GM21786 (cell line): Measurements from ENCODE around the gene KRTAP12-1.

Source experiments
- ATAC-seq: cut with Tn5 transposase; IDR thresholded peaks from one replicate; pipeline ENCODE4 v1.9.1; 2021; ENCODE audit not compliant: unreplicated experiment

Gene KRTAP12-1

GRCh38 chr21:44711327-44712202, 29.6 kb upstream of the KRTAP12-1 start, which contains the start of gene TSPEAR:
Gene TSPEAR (minus strand): TSS chr21:44711572. CDS start chr21:44711514, 58 bp downstream.
- ATAC-seq, result no peak

DNA sequence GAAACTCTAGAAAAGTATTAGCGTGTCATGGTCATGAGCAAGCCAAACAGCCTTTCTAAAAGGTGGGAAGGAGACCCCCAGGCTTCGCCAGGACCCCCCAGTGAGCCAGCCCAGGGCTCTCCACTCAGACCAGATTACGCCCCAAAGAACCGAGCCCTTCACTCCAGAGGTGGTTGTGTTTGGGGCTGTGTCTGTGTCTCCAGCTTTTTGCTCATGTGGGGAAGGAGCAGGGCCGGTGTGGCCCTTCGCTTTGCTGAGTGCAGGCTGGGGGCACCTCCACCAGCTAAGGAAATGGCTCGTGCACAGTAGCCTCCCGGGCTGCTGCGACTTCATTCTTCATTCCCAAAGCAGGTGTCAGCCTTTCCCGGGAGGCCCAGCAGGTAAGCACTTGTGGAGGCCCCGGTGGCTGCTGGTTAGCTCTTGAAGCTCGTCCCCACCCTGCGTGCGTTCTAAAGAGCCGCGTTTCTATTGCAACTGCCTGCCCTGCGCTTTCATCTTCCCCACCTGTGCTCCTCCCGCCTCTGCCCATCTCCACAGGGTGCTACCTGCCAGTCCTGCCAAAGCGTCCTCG, 28.9 kb upstream of the KRTAP12-1 start:
- no peak for ATAC-seq

- ATAC-seq, result no peak
Observed at GRCh38 chr21:44710294-44710665, 28.3 kb upstream of the KRTAP12-1 start.

DNA sequence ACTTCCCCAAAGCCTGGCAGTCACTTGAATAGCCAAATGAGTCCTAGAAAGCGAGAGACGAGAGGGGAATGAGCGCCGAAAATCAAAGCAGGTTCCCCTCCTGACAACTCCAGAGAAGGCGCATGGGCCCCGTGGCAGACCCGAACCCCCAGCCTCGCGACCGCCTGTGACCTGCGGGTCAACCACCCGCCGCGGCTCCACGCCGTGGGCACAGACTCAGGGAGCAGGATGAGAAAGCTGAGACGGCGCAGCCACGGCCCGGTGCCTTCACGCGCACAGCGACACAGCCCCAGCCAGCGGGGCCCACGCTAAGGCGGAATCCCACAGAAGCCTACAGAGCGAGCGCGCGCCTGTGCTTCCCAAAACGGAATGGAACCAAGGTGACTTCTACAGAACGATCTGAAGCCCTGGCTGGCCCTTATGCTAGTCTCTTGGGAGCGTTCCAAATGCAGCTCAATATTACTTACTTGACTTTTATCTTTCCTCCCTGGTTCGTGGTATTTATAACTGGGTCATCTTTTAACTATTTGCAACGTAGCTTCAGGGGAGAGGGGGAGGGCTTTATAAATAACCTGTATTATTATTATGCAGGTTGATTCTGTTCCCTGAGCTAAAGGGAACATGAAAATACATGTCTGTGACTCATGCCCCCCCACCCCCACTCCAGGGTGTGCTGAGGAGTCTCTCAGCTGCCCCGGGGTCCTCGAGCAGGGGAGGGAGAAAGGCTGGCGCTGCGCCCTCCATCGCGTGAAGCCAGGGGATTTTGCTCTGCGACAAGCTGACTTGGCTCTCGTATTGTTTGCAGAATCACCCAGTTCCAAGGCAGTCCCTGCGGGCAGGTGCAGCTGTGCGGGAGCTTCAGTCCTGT, 27.7 kb upstream of the KRTAP12-1 start:
- ATAC-seq, result no peak

DNA sequence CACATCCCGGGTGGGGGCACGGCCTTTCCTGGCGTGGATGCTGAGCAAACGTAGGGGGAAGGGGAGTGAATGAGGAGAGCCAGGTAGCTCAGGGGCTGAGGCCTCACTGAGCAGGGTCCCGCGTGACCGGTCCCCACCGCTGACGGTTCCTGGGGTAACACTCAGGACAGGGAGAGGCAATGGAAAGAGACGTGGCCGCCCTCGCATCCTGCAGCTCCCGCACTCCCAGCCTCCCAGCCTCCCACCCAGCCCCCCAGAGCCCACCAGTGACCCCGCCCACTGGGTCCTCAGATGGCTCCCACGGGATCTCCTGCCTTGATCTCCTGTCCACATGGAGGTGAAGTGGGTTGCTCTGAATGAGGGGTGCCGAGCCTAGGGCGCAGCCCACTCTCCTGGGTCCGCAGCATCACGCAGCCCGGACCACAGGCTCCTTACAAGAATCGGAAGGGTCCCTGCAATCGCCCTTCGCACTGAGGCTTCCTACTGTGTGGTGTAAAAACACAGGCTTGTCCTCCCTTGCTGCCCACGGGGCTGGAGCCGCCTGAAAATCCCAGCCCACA, 27.0 kb upstream of the KRTAP12-1 start:
- ATAC-seq, result no peak

- no peak for ATAC-seq
Observed at GRCh38 chr21:44708213-44708865, 26.4 kb upstream of the KRTAP12-1 start.

- ATAC-seq, result no peak
Observed at GRCh38 chr21:44706706-44707581, 25.0 kb upstream of the KRTAP12-1 start.

DNA sequence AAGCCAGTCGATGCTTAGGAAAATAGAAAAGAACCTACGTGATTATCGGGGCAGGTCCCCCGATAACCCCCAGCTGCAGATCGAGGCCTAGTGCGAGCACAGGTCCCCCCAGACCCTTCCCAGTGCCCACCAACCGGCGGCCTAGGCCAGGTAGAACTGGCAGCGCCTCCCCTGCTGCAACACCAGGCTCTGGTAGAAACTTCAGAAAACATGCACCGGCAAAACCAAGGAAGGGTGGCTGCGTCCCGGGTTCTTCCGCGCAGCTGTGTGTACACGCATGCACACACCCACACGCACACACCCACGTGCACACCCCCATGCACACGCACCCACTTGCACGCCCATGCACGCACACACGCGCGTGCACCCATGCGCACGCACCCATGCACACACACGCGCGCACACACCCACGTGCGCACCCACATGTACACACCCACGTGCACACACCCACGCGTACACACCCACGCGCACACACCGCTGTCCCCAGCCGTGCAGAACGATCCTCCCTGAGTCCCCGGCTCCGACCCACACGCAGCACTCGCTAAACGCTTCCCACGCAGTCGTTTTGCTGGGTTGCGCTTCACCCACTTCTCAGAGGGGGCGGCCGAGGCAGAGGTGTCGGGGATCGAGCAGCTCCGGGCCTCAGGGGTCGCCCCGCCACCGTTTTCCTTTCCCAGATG, 24.2 kb upstream of the KRTAP12-1 start:
- no peak for ATAC-seq

DNA sequence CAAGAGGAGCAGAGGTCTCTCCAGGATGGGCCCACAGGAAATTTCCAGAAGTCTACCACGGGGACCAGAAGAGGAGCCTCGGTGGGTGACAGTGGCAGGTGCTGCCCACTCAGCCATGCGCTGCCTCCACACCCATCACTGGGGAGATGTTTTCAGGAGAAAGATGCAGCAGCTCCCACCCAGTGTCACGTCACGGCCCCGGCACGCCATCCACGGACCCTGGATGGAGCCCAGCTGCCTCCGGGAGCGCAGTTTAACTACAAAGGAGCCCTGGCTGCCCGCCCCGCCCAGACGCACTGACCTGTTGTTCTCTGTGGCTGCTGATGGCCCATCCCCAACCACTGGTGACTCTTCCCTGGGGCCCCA, 22.7 kb upstream of the KRTAP12-1 start:
- ATAC-seq, result no peak

GRCh38 chr21:44703731-44704635, 22.0 kb upstream of the KRTAP12-1 start:
- ATAC-seq, result no peak

- no peak for ATAC-seq
Observed at GRCh38 chr21:44702973-44703730, 21.2 kb upstream of the KRTAP12-1 start.

DNA sequence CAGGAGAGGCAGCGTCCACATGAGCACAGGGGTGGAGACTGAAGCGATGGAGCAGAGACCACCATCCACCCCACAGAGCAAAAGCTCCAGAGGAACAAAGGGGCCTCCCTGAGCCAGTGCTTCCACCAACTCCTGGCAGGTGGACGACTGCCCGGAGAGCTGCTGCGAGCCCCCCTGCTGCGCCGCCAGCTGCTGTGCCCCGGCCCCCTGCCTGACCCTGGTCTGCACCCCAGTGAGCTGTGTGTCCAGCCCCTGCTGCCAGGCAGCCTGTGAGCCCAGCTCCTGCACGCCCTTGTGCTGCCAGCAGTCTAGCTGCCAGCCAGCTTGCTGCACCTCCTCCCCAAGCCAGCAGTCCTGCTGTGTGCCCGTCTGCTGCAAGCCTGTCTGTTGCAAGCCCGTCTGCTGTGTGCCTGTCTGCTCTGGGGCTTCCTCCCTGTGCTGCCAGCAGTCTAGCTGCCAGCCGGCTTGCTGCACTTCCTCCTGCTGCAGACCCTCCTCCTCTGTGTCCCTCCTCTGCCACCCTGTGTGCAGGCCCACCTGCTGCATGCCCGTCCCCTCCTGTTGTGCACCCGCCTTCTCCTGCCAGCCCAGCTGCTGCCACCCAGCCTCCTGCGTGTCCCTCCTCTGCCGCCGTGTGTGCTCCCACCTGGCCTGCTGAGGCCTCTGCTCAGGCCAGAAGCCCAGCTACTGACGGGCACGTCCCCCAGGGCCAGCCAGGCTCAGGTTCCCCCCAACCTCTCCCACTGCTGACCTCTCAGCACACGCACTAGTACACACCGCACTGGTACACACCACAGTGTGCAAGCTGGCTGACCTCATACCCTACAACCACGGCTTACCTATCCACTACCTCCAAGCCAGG, 20.4 kb upstream of the KRTAP12-1 start:
- ATAC-seq, result no peak

- no peak for ATAC-seq
Observed at GRCh38 chr21:44701541-44701940, 19.6 kb upstream of the KRTAP12-1 start.

DNA sequence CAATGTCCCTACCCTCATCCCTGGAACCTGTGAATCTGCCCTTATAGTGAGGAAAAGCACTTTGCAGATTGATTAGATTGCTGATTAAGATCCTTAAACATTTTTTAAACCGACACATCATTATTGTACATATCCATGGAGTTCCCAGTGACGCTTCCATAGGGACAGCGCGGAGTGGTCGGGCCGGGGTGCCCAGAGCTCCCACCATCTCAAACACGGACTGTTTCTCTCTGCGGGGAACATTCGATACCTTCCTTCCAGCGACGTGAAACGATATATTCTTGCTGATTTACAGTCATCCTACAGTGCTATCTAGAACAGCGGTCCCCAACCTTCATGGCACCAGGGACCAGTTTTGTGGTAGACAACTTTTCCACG, 19.0 kb upstream of the KRTAP12-1 start:
- ATAC-seq, result no peak

DNA sequence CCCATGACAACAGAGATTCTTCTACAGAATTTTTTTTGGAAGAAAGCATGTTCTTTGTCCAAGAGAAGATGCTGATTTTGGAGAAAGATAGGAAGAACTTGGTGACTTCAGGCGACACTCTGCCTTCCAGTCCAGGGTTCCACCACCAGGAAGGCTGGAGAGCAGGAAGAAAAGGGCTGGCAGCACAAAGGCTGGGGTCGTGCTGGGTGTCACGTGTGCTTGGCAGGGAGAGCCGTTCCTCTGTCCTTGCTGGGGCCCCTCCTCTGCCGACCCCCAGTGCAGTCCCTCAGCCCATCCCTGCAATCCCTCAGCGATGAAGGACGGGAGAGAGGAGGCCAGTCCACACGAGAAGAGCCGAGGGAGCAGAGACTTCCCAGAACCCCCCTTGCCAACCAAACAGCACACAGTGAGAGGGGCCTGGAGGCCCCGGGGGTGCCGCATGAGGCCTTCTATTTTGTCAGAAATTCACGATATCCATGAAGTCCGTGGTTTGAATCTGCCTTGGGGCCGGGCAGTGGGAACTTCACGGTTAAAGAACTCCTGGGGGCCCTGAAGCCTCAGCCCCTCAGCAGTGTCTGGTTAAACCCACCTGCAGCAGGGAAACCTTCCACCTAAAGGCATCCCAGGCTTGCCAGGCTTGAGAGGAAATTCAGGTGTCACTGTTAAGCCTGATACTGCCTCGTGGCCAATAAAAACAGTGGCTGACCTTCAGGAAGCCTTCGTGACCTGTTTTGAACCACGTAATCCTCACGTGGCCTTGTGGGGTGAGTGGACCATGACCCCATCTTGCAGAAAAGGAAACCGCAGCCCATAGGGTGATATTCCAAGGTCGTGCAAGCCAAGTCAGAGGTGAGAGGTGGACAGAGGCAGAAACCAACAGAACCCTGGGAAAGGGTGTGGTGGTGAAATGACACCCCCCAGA, 18.4 kb upstream of the KRTAP12-1 start:
- no peak for ATAC-seq
